Memory B cell (primary cell): ENCODE measurements around the gene C2orf78.
"Not testable (repeated sequence)": the region's sequence is repeated elsewhere in the genome, so short reads cannot be mapped to it uniquely, and the experiment has no call there.

ENCODE experiments used
- ATAC-seq: fragments of 150-1000 bp; cut with Tn5 transposase; 2 replicates; pipeline ENCODE4 v1.10.0; 2021; ENCODE audit warnings: low read depth, mild to moderate bottlenecking, moderate library complexity
- DNase-seq, 2 donors: peaks; one replicate each; pipeline ENCODE4 v3.0.0; 2022; ENCODE audit warnings: low spot score in 2 of 2
- H3K27ac Mint-ChIP-seq: one replicate; pipeline ENCODE4 v1.8.0; 2022; ENCODE audit warnings: mild to moderate bottlenecking, moderate library complexity, mixed read lengths
- H3K27me3 Mint-ChIP-seq: one replicate; pipeline ENCODE4 v1.8.0; 2022; ENCODE audit warnings: mixed read lengths
- H3K36me3 Mint-ChIP-seq: one replicate; pipeline ENCODE4 v1.8.0; 2022; ENCODE audit warnings: mild to moderate bottlenecking, mixed read lengths
- H3K4me1 Mint-ChIP-seq: one replicate; pipeline ENCODE4 v1.8.0; 2022; ENCODE audit warnings: mixed read lengths
- H3K4me3 Mint-ChIP-seq: one replicate; pipeline ENCODE4 v1.8.0; 2022; ENCODE audit warnings: mild to moderate bottlenecking, moderate library complexity, mixed read lengths
- H3K9me3 Mint-ChIP-seq: one replicate; pipeline ENCODE4 v1.8.0; 2022; ENCODE audit warnings: mixed read lengths

The C2orf78 gene

GRCh38 chr2:73766994-73767393, 17.0 kb upstream of the C2orf78 start:
- Mint-ChIP-seq H3K4me1 (peaks cover 12% of the 10 kb centered on the region), H3K27ac (no peak overlapping the region), H3K4me3 (no peak overlapping the region), H3K9me3 (no peaks in the 10 kb centered on the region), H3K27me3 (no peaks in the 10 kb centered on the region), H3K36me3 (peaks cover 39% of the 10 kb centered on the region)
- DNase-seq = no peak
- no peak for ATAC-seq

GRCh38 chr2:73770725-73771124, 13.3 kb upstream of the C2orf78 start:
- DNase-seq (no peak), ATAC-seq (no peak)
- peaks cover 12% of the 10 kb centered on the region for H3K4me1 Mint-ChIP-seq
- H3K36me3 Mint-ChIP-seq = peaks cover 44% of the 10 kb centered on the region
- no peaks in the 10 kb centered on the region for H3K27me3 Mint-ChIP-seq
- H3K4me3 Mint-ChIP-seq = no peak overlapping the region
- no peaks in the 10 kb centered on the region for H3K9me3 Mint-ChIP-seq
- peak overlapping the region; percentile 14 for H3K27ac Mint-ChIP-seq

GRCh38 chr2:73772819-73773218, 11.2 kb upstream of the C2orf78 start:
- H3K36me3 Mint-ChIP-seq = peaks cover 42% of the 10 kb centered on the region
- DNase-seq = no peak
- H3K4me3 Mint-ChIP-seq = no peak overlapping the region
- no peak overlapping the region for H3K27ac Mint-ChIP-seq
- peaks cover 12% of the 10 kb centered on the region for H3K4me1 Mint-ChIP-seq
- no peaks in the 10 kb centered on the region for H3K9me3 Mint-ChIP-seq
- no peak for ATAC-seq
- H3K27me3 Mint-ChIP-seq = no peaks in the 10 kb centered on the region

GRCh38 chr2:73776381-73776780, 7.6 kb upstream of the C2orf78 start:
- Mint-ChIP-seq H3K4me1 (peaks cover 16% of the 10 kb centered on the region), H3K9me3 (no peaks in the 10 kb centered on the region), H3K36me3 (peaks cover 26% of the 10 kb centered on the region), H3K4me3 (no peak overlapping the region), H3K27ac (no peak overlapping the region), H3K27me3 (no peaks in the 10 kb centered on the region)
- DNase-seq (no peak), ATAC-seq (no peak)

GRCh38 chr2:73776869-73777519, 7.0 kb upstream of the C2orf78 start:
- Mint-ChIP-seq H3K4me3 (no peak overlapping the region), H3K36me3 (peaks cover 24% of the 10 kb centered on the region), H3K27me3 (no peaks in the 10 kb centered on the region), H3K27ac (peak overlapping the region; percentile 35), H3K9me3 (no peaks in the 10 kb centered on the region), H3K4me1 (peaks cover 16% of the 10 kb centered on the region)
- ATAC-seq = no peak
- no peak for DNase-seq

GRCh38 chr2:73778867-73779466, 5.0 kb upstream of the C2orf78 start:
- not testable (repeated sequence) for H3K27me3 Mint-ChIP-seq, ATAC-seq, DNase-seq, H3K9me3 Mint-ChIP-seq
- peaks cover 15% of the 10 kb centered on the region for H3K36me3 Mint-ChIP-seq
- H3K4me1 Mint-ChIP-seq = peaks cover 16% of the 10 kb centered on the region
- peak overlapping the region; percentile 97 for H3K4me3 Mint-ChIP-seq
- H3K27ac Mint-ChIP-seq = peak overlapping the region; percentile 97

- Mint-ChIP-seq H3K4me1 (peaks cover 16% of the 10 kb centered on the region), H3K9me3 (no peaks in the 10 kb centered on the region), H3K36me3 (peaks cover 9% of the 10 kb centered on the region), H3K27ac (peak within 1 kb of the TSS; percentile 97), H3K4me3 (peak within 1 kb of the TSS; percentile 97), H3K27me3 (peaks cover 2% of the 10 kb centered on the region)
- DNase-seq = peak; percentile 97 to 98
- ATAC-seq = peak; percentile 95
Measured at GRCh38 chr2:73779467-73780236, 4.3 kb upstream of the C2orf78 start, which contains the start of gene DUSP11. Gene DUSP11 (minus strand): TSS chr2:73780103. CDS start chr2:73779974, 129 bp downstream.

GRCh38 chr2:73780237-73780582, 3.8 kb upstream of the C2orf78 start:
- Mint-ChIP-seq H3K9me3 (no peaks in the 10 kb centered on the region), H3K4me1 (peaks cover 16% of the 10 kb centered on the region), H3K4me3 (peak overlapping the region; percentile 97), H3K27me3 (peaks cover 2% of the 10 kb centered on the region), H3K36me3 (peaks cover 9% of the 10 kb centered on the region), H3K27ac (peak overlapping the region; percentile 97)
- DNase-seq (no peak), ATAC-seq (no peak)

- H3K36me3 Mint-ChIP-seq, ATAC-seq, H3K9me3 Mint-ChIP-seq, DNase-seq, H3K4me3 Mint-ChIP-seq, H3K27ac Mint-ChIP-seq, H3K4me1 Mint-ChIP-seq, H3K27me3 Mint-ChIP-seq: not testable (repeated sequence)
Measured at GRCh38 chr2:73783402-73783801, 581 bp upstream of the C2orf78 start.

- Mint-ChIP-seq H3K27ac (no peak overlapping the region), H3K27me3 (peaks cover 2% of the 10 kb centered on the region), H3K36me3 (no peaks in the 10 kb centered on the region), H3K9me3 (no peaks in the 10 kb centered on the region), H3K4me3 (no peak overlapping the region), H3K4me1 (no peaks in the 10 kb centered on the region)
- ATAC-seq (no peak), DNase-seq (no peak)
Measured at GRCh38 chr2:73811878-73812277, 27.9 kb downstream of the C2orf78 start.

GRCh38 chr2:73812635-73813034, 28.7 kb downstream of the C2orf78 start:
- Mint-ChIP-seq H3K4me3 (no peak overlapping the region), H3K9me3 (no peaks in the 10 kb centered on the region), H3K27ac (no peak overlapping the region), H3K36me3 (no peaks in the 10 kb centered on the region), H3K4me1 (no peaks in the 10 kb centered on the region), H3K27me3 (peaks cover 2% of the 10 kb centered on the region)
- DNase-seq (no peak), ATAC-seq (no peak)

- Mint-ChIP-seq H3K4me3 (no peak overlapping the region), H3K27me3 (peaks cover 2% of the 10 kb centered on the region), H3K4me1 (peaks cover 10% of the 10 kb centered on the region), H3K36me3 (no peaks in the 10 kb centered on the region), H3K27ac (no peak overlapping the region), H3K9me3 (no peaks in the 10 kb centered on the region)
- DNase-seq (no peak), ATAC-seq (no peak)
Measured at GRCh38 chr2:73818296-73818695, 34.3 kb downstream of the C2orf78 start.

GRCh38 chr2:73821227-73821626, 37.2 kb downstream of the C2orf78 start:
- no peak overlapping the region for H3K4me3 Mint-ChIP-seq
- peak overlapping the region; percentile 21 for H3K27ac Mint-ChIP-seq
- no peaks in the 10 kb centered on the region for H3K9me3 Mint-ChIP-seq
- no peaks in the 10 kb centered on the region for H3K36me3 Mint-ChIP-seq
- H3K4me1 Mint-ChIP-seq = peaks cover 14% of the 10 kb centered on the region
- DNase-seq (no peak), ATAC-seq (peak; percentile 33)
- no peaks in the 10 kb centered on the region for H3K27me3 Mint-ChIP-seq

GRCh38 chr2:73821669-73822068, 37.7 kb downstream of the C2orf78 start:
- H3K4me3 Mint-ChIP-seq = no peak overlapping the region
- H3K4me1 Mint-ChIP-seq = peaks cover 14% of the 10 kb centered on the region
- no peaks in the 10 kb centered on the region for H3K27me3 Mint-ChIP-seq
- DNase-seq (no peak), ATAC-seq (no peak)
- no peaks in the 10 kb centered on the region for H3K9me3 Mint-ChIP-seq
- H3K27ac Mint-ChIP-seq = no peak overlapping the region
- H3K36me3 Mint-ChIP-seq = no peaks in the 10 kb centered on the region
